GM12873 (cell line): ENCODE data around the gene ZDHHC5.

Experiments
- TF ChIP-seq, protein P1 (sequence below): IDR thresholded peaks from 2 replicates; pipeline ENCODE4 v1.5.1; 2012; ENCODE audit warnings: low read depth, mild to moderate bottlenecking, moderate library complexity, low read length, control low read depth; ENCODE audit not compliant: insufficient read depth; ENCODE audit errors: missing control alignments

The ZDHHC5 gene

DNA sequence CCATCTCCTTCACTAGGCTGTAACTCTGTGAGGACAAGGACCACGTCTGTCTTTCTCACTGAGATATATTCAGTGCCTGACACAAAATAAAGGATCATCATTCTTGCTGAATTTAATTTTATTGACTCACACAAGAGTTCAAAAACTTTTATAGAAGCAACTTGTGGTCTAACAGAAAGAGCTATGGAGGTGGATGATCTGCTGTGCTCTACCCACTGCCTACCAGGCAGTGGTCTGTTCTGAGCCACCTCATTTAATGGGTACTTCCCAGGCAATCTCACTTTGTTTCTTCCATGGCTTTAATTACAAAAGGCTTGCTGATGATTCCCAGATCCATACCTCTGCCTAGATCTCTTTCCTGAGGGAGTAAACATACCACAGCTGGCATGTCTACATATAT, 79.0 kb downstream of the ZDHHC5 start:
- TF ChIP-seq, protein P1, sequence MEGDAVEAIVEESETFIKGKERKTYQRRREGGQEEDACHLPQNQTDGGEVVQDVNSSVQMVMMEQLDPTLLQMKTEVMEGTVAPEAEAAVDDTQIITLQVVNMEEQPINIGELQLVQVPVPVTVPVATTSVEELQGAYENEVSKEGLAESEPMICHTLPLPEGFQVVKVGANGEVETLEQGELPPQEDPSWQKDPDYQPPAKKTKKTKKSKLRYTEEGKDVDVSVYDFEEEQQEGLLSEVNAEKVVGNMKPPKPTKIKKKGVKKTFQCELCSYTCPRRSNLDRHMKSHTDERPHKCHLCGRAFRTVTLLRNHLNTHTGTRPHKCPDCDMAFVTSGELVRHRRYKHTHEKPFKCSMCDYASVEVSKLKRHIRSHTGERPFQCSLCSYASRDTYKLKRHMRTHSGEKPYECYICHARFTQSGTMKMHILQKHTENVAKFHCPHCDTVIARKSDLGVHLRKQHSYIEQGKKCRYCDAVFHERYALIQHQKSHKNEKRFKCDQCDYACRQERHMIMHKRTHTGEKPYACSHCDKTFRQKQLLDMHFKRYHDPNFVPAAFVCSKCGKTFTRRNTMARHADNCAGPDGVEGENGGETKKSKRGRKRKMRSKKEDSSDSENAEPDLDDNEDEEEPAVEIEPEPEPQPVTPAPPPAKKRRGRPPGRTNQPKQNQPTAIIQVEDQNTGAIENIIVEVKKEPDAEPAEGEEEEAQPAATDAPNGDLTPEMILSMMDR, result no peak
